K562 treated with DMSO at 1 percent for 4 hours (cell line): ENCODE data around the gene RALA. TPM values are rescaled to one million over a fixed set of nuclear protein-coding genes. Genes with fewer than 3 reads are reported as not detected.

Experiments used
- total RNA-seq: library from RNA; unstranded; fragments of 300-600 nt; gene quantifications from 2 replicates; pipeline ENCODE4 v1.2.3, GENCODE V29; 2022; ENCODE audit not compliant: insufficient read depth

The RALA gene
- 33.8 and 41.4 TPM in 2 replicates for total RNA-seq

GRCh38 chr7:39623047-39623731, at the start of gene RALA:
Gene RALA, plus strand, starts transcription at chr7:39623572. Its CDS starts 63,096 bp downstream, at chr7:39686668.

Other genes with a start within 250 kb of the RALA start
- gene YAE1, start 57.2 kb upstream of the RALA start, total RNA-seq = 6.0 and 14.5 TPM in 2 replicates